Caco-2 (cell line): ENCODE results near the gene SH2D3C. TPM values are rescaled to one million over a fixed set of nuclear protein-coding genes. Genes with fewer than 3 reads are reported as not detected.

Source experiments
- BruUV-seq: library from RNA; stranded (reverse); fragments of 400-500 nt; replicated peaks from 2 replicates; lab custom pipeline; 2021; lab: Mats Ljungman, UMichigan
- CTCF ChIA-PET: fragments of 300-600 bp; sonication (Branson Sonifier 250); formaldehyde crosslinking; loops from one replicate; lab custom pipeline; 2022; ENCODE audit warnings: antibody characterized with exemption; lab: Charles Lee
- POLR2A ChIA-PET: fragments of 300-600 bp; sonication (Branson Sonifier 250); formaldehyde crosslinking; loops from one replicate; lab custom pipeline; 2022; ENCODE audit warnings: antibody characterized with exemption; lab: Charles Lee
- DNase-seq, 2 experiments: peaks; one replicate each; pipeline versions ENCODE4 v3.0.0 to v3.0.0-alpha.2; 2020 to 2022
- H3K27me3 ChIP-seq: replicated peaks from 2 replicates; pipeline ENCODE4 v1.6.0; 2011; ENCODE audit warnings: low read length; ENCODE audit not compliant: control insufficient read depth, insufficient read depth
- H3K36me3 ChIP-seq: 2 replicates; pipeline ENCODE4 v1.5.1; 2011; ENCODE audit warnings: low read length; ENCODE audit not compliant: control insufficient read depth, insufficient read depth
- H3K4me1 ChIP-seq: fragments of 250-450 bp; sonication (Bioruptor Pico); 2 replicates; pipeline ENCODE4 v1.5.1; 2020; ENCODE audit warnings: mild to moderate bottlenecking
- H3K4me3 ChIP-seq: 2 replicates; pipeline ENCODE4 v1.5.1; 2011; ENCODE audit warnings: low read depth, mild to moderate bottlenecking, control low read depth, low read length
- H3K9me3 ChIP-seq: fragments of 250-450 bp; sonication (Bioruptor Pico); 2 replicates; pipeline ENCODE4 v1.5.1; 2020; ENCODE audit warnings: mild to moderate bottlenecking, moderate library complexity
- H3K27ac Mint-ChIP-seq: one replicate; pipeline ENCODE4 v1.8.0; 2022; ENCODE audit warnings: mixed read lengths; ENCODE audit not compliant: unreplicated experiment
- H3K27me3 Mint-ChIP-seq: one replicate; pipeline ENCODE4 v1.8.0; 2022; ENCODE audit warnings: mixed read lengths; ENCODE audit not compliant: insufficient read depth, unreplicated experiment
- H3K36me3 Mint-ChIP-seq: one replicate; pipeline ENCODE4 v1.8.0; 2022; ENCODE audit warnings: mild to moderate bottlenecking, mixed read lengths; ENCODE audit not compliant: insufficient read depth, unreplicated experiment
- H3K4me1 Mint-ChIP-seq: one replicate; pipeline ENCODE4 v1.8.0; 2022; ENCODE audit warnings: low read depth, mixed read lengths; ENCODE audit not compliant: unreplicated experiment
- H3K4me3 Mint-ChIP-seq: one replicate; pipeline ENCODE4 v1.8.0; 2022; ENCODE audit warnings: mild to moderate bottlenecking, moderate library complexity, mixed read lengths; ENCODE audit not compliant: unreplicated experiment
- H3K9me3 Mint-ChIP-seq: one replicate; pipeline ENCODE4 v1.8.0; 2022; ENCODE audit warnings: mixed read lengths; ENCODE audit not compliant: unreplicated experiment
- intact Hi-C: fragments of 100-400 bp; cut with micrococcal nuclease; formaldehyde crosslinking; loops from one replicate; pipeline ENCODE4 v1.10.0; 2022; ENCODE audit not compliant: unreplicated experiment
- total RNA-seq: library from RNA; stranded (reverse); gene quantifications from 2 replicates; pipeline ENCODE4 v1.2.3, GENCODE V29; 2022
- TF ChIP-seq, protein P1 (sequence below), 2 experiments: fragments of 200-600 bp in 1 of 2; IDR thresholded peaks; 1 replicate in 1 of 2; 2 replicates in 1 of 2; pipeline versions ENCODE4 v1.5.1 to v1.8.0; 2011 to 2022; ENCODE audit warnings: antibody characterized with exemption in 1 of 2, control low read depth in 1 of 2, inconsistent platforms in 1 of 2, low read depth in 1 of 2, low read length in 1 of 2, mild to moderate bottlenecking in 1 of 2, moderate library complexity in 1 of 2; ENCODE audit not compliant: insufficient read depth in 1 of 2, severe bottlenecking in 1 of 2, unreplicated experiment in 1 of 2

Gene SH2D3C
- total RNA-seq, 1 experiment from 2014 or later, result 0.34 TPM

- Mint-ChIP-seq H3K27ac (no peak overlapping the region), H3K27me3 (no peaks in the 10 kb centered on the region), H3K4me3 (no peak overlapping the region), H3K9me3 (peaks cover 9% of the 10 kb centered on the region), H3K36me3 (no peaks in the 10 kb centered on the region), H3K4me1 (no peaks in the 10 kb centered on the region)
- ChIA-PET POLR2A (no interaction called here), CTCF (no interaction called here)
- no peaks in the 10 kb centered on the region for H3K4me1 ChIP-seq
- no peaks in the 10 kb centered on the region for H3K27me3 ChIP-seq
- intact Hi-C loops, result no loop called here
- TF ChIP-seq, protein P1, sequence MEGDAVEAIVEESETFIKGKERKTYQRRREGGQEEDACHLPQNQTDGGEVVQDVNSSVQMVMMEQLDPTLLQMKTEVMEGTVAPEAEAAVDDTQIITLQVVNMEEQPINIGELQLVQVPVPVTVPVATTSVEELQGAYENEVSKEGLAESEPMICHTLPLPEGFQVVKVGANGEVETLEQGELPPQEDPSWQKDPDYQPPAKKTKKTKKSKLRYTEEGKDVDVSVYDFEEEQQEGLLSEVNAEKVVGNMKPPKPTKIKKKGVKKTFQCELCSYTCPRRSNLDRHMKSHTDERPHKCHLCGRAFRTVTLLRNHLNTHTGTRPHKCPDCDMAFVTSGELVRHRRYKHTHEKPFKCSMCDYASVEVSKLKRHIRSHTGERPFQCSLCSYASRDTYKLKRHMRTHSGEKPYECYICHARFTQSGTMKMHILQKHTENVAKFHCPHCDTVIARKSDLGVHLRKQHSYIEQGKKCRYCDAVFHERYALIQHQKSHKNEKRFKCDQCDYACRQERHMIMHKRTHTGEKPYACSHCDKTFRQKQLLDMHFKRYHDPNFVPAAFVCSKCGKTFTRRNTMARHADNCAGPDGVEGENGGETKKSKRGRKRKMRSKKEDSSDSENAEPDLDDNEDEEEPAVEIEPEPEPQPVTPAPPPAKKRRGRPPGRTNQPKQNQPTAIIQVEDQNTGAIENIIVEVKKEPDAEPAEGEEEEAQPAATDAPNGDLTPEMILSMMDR (IDR thresholded peaks at IDR 0.05; ENCODE audit: insufficient read depth in 1 of 2, low read depth in 1 of 2, low read length in 1 of 2, severe bottlenecking in 1 of 2, unreplicated experiment in 1 of 2), result no peak
- no peaks in the 10 kb centered on the region for H3K36me3 ChIP-seq
- H3K9me3 ChIP-seq, result no peaks in the 10 kb centered on the region
- no peak for DNase-seq
- H3K4me3 ChIP-seq, result no peak overlapping the region
- BruUV-seq, result no TSS peak
Observed at GRCh38 chr9:127708952-127709587, 69.4 kb downstream of the SH2D3C start.

DNA sequence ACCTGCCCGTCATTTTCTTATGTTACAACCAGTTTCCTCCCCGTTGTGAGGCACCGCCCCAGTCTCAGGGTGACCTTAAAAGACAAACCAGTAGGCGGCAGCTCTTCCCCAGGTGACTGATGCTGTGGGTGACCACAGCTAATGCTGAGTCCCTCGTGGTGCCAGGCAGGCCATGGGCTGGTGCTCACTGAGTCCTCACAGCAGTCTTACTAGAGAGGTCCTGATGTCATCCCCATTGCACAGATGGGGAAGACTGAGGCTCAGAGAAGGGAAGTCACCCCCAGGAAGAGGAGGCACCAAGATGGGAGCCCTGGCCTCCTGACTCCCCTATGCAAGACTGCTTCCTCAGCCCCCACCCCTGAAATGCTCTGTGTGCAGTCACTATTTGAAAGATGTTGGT is 70.7 kb downstream of the SH2D3C start:
- Histone ChIP-seq H3K4me3 (no peak overlapping the region), H3K36me3 (no peaks in the 10 kb centered on the region), H3K9me3 (no peaks in the 10 kb centered on the region), H3K27me3 (no peaks in the 10 kb centered on the region), H3K4me1 (no peaks in the 10 kb centered on the region)
- no peak for DNase-seq
- Mint-ChIP-seq H3K36me3 (no peaks in the 10 kb centered on the region), H3K4me1 (no peaks in the 10 kb centered on the region), H3K27me3 (no peaks in the 10 kb centered on the region), H3K27ac (no peak overlapping the region), H3K4me3 (no peak overlapping the region), H3K9me3 (peaks cover 9% of the 10 kb centered on the region)
- ChIA-PET POLR2A (no interaction called here), CTCF (no interaction called here)
- intact Hi-C loops, result no loop called here
- TF ChIP-seq, protein P1 (IDR thresholded peaks at IDR 0.05; ENCODE audit: insufficient read depth in 1 of 2, low read depth in 1 of 2, low read length in 1 of 2, severe bottlenecking in 1 of 2, unreplicated experiment in 1 of 2), result peak in 1 of 2 experiments; percentile 4
- no TSS peak for BruUV-seq

GRCh38 chr9:127706836-127707241 is 71.6 kb downstream of the SH2D3C start, which contains the start of gene CFAP157:
CFAP157 (plus strand) TSS chr9:127706988; CDS start chr9:127707032, 44 bp downstream.
- TF ChIP-seq, protein P1 (IDR thresholded peaks at IDR 0.05; ENCODE audit: insufficient read depth in 1 of 2, low read depth in 1 of 2, low read length in 1 of 2, severe bottlenecking in 1 of 2, unreplicated experiment in 1 of 2), result no peak
- no peaks in the 10 kb centered on the region for H3K4me1 ChIP-seq
- Mint-ChIP-seq H3K4me1 (no peaks in the 10 kb centered on the region), H3K27ac (no peak within 1 kb of the TSS), H3K27me3 (no peaks in the 10 kb centered on the region), H3K4me3 (no peak within 1 kb of the TSS), H3K36me3 (no peaks in the 10 kb centered on the region), H3K9me3 (peaks cover 9% of the 10 kb centered on the region)
- no TSS peak for BruUV-seq
- ChIA-PET CTCF (no interaction called here), POLR2A (no interaction called here)
- H3K27me3 ChIP-seq, result no peaks in the 10 kb centered on the region
- H3K9me3 ChIP-seq, result no peaks in the 10 kb centered on the region
- DNase-seq, result peak in 1 of 2 experiments; percentile 30
- no peak within 1 kb of the TSS for H3K4me3 ChIP-seq
- intact Hi-C loops, result no loop called here
- H3K36me3 ChIP-seq, result no peaks in the 10 kb centered on the region
